GM12801 (cell line): Measurements from ENCODE around the gene MAGI1.

Experiments used
- TF ChIP-seq, protein P1 (sequence below): IDR thresholded peaks from one replicate; pipeline ENCODE4 v1.5.1; 2011; ENCODE audit warnings: control low read depth; ENCODE audit not compliant: insufficient read length; ENCODE audit errors: extremely low read depth

Gene MAGI1

GRCh38 chr3:65605876-65606432 is 432.8 kb downstream of the MAGI1 start:
- TF ChIP-seq, protein P1, sequence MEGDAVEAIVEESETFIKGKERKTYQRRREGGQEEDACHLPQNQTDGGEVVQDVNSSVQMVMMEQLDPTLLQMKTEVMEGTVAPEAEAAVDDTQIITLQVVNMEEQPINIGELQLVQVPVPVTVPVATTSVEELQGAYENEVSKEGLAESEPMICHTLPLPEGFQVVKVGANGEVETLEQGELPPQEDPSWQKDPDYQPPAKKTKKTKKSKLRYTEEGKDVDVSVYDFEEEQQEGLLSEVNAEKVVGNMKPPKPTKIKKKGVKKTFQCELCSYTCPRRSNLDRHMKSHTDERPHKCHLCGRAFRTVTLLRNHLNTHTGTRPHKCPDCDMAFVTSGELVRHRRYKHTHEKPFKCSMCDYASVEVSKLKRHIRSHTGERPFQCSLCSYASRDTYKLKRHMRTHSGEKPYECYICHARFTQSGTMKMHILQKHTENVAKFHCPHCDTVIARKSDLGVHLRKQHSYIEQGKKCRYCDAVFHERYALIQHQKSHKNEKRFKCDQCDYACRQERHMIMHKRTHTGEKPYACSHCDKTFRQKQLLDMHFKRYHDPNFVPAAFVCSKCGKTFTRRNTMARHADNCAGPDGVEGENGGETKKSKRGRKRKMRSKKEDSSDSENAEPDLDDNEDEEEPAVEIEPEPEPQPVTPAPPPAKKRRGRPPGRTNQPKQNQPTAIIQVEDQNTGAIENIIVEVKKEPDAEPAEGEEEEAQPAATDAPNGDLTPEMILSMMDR: no peak

DNA sequence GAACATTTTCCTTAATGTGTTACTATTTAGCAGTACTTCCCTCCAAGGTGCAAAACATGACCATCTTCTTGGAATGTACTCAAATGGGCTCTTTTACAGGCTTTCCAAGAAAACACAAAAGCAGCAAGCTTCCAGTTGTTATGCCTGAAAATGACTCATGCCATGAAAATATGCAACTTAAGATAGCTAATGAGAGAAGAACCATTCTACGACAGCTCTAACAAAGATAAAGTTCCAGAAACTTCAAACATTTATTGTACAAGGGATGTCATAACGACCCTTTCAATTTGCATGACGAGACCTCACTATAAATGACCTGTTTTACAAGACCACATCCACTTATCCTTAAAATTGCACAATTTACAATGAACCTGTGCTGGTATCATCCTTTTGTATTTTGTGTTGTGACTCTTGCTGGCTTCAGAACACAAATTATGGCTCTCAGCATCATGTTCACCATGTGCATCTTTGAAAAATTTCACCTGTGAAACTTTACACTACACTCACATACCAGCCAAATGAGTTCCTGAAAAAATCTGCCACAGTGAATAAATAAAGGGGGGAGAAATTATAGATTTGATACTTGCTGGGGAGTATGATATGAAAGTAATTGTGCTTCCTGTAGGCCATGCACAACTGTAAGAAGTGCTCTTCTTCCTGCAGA is 433.7 kb downstream of the MAGI1 start:
- TF ChIP-seq, protein P1: no peak

GRCh38 chr3:65603631-65604030 is 435.1 kb downstream of the MAGI1 start:
- TF ChIP-seq, protein P1: no peak

DNA sequence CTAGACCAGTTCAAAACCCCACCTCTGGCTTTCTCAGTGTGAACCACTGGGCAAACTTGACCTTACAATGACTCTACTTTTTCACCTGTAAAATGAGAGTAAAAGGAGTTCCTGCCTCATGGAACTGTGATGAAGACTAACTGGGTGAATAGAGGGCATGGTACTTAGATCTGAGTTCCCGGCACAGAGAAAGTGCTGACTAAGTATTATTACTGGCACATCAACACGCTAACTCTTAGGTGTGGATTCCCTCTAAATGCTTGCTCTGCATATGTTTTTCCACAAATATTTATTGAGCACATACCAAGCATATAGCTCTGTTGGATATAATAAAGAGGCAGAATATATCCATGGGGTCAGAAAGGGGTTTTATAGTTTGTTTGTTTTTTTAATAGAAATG is 437.8 kb downstream of the MAGI1 start:
- TF ChIP-seq, protein P1: no peak

- TF ChIP-seq, protein P1: no peak
These were observed 440.7 kb downstream of the MAGI1 start for GRCh38 chr3:65597952-65598413.

GRCh38 chr3:65597226-65597951 is 441.3 kb downstream of the MAGI1 start:
- TF ChIP-seq, protein P1: no peak

DNA sequence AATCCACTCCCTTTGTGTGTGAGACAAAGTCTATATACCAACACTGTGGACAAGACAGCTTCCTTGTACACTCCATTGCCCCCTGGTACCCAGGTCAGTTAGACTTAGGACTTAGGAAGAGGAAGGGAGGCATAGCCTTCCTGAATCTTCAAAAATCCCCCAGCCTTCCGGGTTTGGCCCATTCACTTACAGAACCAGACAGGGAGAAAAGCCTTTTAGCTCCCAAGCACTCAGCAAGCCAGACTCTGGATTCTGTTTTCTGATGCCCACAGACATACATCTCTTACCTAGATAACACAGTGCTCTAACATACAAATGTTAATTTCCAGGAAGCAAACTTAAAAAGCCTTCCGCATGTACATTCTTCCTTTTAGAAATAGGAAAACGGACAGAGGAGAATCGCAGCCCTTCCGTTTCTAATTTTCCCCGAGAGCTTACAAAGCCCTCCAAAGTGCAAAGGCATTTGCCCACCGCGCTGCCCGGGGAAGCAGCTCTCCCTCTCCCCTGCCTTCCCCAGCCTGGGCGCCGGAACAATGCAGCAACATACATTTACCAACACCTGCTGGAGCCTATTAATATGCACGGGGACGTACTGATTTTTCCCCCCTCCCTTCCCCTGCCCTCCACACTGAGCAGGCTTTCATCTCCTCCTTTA is 442.0 kb downstream of the MAGI1 start:
- TF ChIP-seq, protein P1: no peak
